Measurements from ENCODE around the gene LRRC74B.

DNA sequence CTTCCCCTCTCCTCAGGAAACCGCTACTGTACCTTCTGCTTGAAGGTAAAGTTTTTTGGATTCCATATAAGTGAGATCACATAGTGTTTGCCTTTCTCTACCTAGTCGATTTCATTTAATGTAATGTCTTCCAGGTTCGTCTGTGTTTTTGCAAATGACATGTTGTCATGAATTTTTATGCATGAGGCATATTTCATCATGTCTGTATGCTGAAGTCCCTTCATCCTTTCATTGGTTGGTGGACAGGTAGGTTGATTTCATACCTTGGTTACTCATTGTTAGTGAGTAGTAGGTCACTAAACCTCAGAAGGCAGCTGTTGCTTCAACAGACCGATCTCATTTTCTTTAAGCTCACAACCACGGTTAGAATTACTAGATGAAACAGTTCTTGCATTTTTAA lies 60.3 kb downstream of the LRRC74B start:
- TF ChIP-seq, protein P1, sequence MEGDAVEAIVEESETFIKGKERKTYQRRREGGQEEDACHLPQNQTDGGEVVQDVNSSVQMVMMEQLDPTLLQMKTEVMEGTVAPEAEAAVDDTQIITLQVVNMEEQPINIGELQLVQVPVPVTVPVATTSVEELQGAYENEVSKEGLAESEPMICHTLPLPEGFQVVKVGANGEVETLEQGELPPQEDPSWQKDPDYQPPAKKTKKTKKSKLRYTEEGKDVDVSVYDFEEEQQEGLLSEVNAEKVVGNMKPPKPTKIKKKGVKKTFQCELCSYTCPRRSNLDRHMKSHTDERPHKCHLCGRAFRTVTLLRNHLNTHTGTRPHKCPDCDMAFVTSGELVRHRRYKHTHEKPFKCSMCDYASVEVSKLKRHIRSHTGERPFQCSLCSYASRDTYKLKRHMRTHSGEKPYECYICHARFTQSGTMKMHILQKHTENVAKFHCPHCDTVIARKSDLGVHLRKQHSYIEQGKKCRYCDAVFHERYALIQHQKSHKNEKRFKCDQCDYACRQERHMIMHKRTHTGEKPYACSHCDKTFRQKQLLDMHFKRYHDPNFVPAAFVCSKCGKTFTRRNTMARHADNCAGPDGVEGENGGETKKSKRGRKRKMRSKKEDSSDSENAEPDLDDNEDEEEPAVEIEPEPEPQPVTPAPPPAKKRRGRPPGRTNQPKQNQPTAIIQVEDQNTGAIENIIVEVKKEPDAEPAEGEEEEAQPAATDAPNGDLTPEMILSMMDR (IDR thresholded peaks at IDR 0.05) = no peak
- TF ChIP-seq POLR2A (IDR thresholded peaks at IDR 0.05) = no peak
